Calu3 (cell line): ENCODE results near the gene NEUROD2. TPM values are rescaled to one million over a fixed set of nuclear protein-coding genes. Genes with fewer than 3 reads are reported as not detected.
A peak's percentile ranks its signal among the peaks of the same experiment; 100 is the strongest.

Experiments used
- BruUV-seq: library from RNA; stranded (reverse); fragments of 400-500 nt; replicated peaks from 2 replicates; lab custom pipeline; 2021; lab: Mats Ljungman, UMichigan
- CTCF ChIA-PET: fragments of 300-600 bp; sonication (Branson Sonifier 250); formaldehyde crosslinking; loops from one replicate; lab custom pipeline; 2022; ENCODE audit warnings: antibody characterized with exemption; lab: Charles Lee
- DNase-seq: peaks from one replicate; pipeline ENCODE4 v3.0.0; 2022
- H3K27ac Mint-ChIP-seq: one replicate; pipeline ENCODE4 v1.8.0; 2022; ENCODE audit warnings: mixed read lengths; ENCODE audit not compliant: unreplicated experiment
- H3K27me3 Mint-ChIP-seq: one replicate; pipeline ENCODE4 v1.8.0; 2022; ENCODE audit warnings: mixed read lengths; ENCODE audit not compliant: unreplicated experiment
- H3K36me3 Mint-ChIP-seq: one replicate; pipeline ENCODE4 v1.8.0; 2022; ENCODE audit warnings: mild to moderate bottlenecking, moderate library complexity, mixed read lengths; ENCODE audit not compliant: insufficient read depth, unreplicated experiment
- H3K4me1 Mint-ChIP-seq: one replicate; pipeline ENCODE4 v1.8.0; 2022; ENCODE audit warnings: mild to moderate bottlenecking, low read depth, mixed read lengths; ENCODE audit not compliant: unreplicated experiment
- H3K4me3 Mint-ChIP-seq: one replicate; pipeline ENCODE4 v1.8.0; 2022; ENCODE audit warnings: mild to moderate bottlenecking, low read depth, moderate library complexity, mixed read lengths; ENCODE audit not compliant: unreplicated experiment
- H3K9me3 Mint-ChIP-seq: one replicate; pipeline ENCODE4 v1.8.0; 2022; ENCODE audit warnings: low read depth, mixed read lengths; ENCODE audit not compliant: unreplicated experiment
- intact Hi-C: fragments of 100-400 bp; cut with micrococcal nuclease; formaldehyde crosslinking; loops from one replicate; pipeline ENCODE4 v1.10.0; 2022; ENCODE audit not compliant: unreplicated experiment
- total RNA-seq: library from RNA; stranded (reverse); gene quantifications from 2 replicates; pipeline ENCODE4 v1.2.3, GENCODE V29; 2022
- TF ChIP-seq, protein P1 (sequence below): fragments of 200-600 bp; IDR thresholded peaks from one replicate; pipeline ENCODE4 v1.8.0; 2022; ENCODE audit warnings: antibody characterized with exemption; ENCODE audit not compliant: unreplicated experiment

Gene NEUROD2
- total RNA-seq, 1 experiment from 2014 or later: not detected

DNA sequence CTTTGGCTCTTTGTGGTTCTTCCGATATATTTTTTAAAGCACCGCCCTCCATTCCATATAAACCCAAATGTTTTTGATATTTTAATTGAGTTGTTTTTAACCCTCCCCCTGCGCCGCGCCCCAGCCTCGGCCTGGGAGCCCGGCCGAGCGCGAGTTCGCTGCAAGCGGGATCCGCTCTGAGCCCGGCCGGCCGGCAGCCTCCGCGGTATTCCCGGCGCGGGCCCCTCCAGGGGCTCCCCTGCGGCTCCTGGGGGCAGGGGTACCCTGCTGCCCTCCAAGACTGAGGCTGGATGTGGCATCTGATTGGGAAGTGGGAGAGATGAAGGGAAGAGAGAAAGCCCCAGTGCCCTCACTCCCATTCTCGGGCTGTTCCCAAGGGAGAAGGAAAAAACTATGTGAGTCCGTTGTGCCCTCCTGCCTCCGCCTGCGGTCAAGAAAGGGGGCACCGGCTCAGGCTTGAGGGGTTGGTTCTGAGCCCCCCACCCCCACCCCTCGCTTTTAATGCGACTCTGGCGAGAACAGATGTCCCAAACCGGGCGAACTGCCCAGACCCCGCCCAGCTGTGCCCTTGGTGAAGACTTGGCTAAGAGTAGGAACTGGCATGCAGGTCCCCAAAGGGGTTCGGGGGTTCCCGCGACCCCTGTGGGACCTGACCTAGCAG lies 8.6 kb downstream of the NEUROD2 start:
- Mint-ChIP-seq H3K4me3 (no peak overlapping the region), H3K4me1 (peaks cover 16% of the 10 kb centered on the region), H3K36me3 (peaks cover 15% of the 10 kb centered on the region), H3K27ac (no peak overlapping the region), H3K27me3 (peaks cover 100% of the 10 kb centered on the region), H3K9me3 (no peaks in the 10 kb centered on the region)
- TF ChIP-seq, protein P1, sequence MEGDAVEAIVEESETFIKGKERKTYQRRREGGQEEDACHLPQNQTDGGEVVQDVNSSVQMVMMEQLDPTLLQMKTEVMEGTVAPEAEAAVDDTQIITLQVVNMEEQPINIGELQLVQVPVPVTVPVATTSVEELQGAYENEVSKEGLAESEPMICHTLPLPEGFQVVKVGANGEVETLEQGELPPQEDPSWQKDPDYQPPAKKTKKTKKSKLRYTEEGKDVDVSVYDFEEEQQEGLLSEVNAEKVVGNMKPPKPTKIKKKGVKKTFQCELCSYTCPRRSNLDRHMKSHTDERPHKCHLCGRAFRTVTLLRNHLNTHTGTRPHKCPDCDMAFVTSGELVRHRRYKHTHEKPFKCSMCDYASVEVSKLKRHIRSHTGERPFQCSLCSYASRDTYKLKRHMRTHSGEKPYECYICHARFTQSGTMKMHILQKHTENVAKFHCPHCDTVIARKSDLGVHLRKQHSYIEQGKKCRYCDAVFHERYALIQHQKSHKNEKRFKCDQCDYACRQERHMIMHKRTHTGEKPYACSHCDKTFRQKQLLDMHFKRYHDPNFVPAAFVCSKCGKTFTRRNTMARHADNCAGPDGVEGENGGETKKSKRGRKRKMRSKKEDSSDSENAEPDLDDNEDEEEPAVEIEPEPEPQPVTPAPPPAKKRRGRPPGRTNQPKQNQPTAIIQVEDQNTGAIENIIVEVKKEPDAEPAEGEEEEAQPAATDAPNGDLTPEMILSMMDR: no peak
- DNase-seq: peak; percentile 53
- CTCF ChIA-PET: interaction anchor here (0.6 to 76.7 kb wide), 3 partner anchors 20 to 134 kb away, joined by 3 to 42089 read pairs (median 3); partner anchors contain the start of genes ERBB2, GRB7, MIEN1 and PGAP3
- no TSS peak for BruUV-seq
- intact Hi-C loops: no loop called here

DNA sequence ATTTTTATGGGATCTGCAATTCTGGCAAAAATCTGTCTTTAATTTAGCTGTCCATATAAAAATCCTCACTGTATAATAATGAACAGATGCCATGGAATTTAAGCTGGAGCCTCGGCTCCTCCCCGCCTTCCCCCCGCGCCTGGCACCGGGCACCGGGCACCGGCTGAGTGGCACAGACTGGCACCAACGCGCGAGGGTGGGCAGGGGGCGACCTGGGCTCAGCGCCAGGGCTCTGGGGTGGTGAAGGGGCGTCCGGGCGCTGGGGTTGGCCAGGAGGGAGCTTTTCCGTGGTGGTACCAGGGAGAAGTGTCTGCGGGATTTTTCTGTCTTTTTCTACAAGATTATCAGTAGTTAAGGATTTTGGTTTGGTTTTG lies 9.1 kb downstream of the NEUROD2 start:
- CTCF ChIA-PET: interaction anchor here (0.6 to 76.7 kb wide), 4 partner anchors 15 to 134 kb away, joined by 3 to 42089 read pairs (median 4); partner anchors contain the start of genes ERBB2, GRB7, MIEN1 and PGAP3
- intact Hi-C loops: no loop called here
- Mint-ChIP-seq H3K36me3 (peaks cover 12% of the 10 kb centered on the region), H3K4me1 (peaks cover 12% of the 10 kb centered on the region), H3K4me3 (no peak overlapping the region), H3K27me3 (peaks cover 100% of the 10 kb centered on the region), H3K9me3 (no peaks in the 10 kb centered on the region), H3K27ac (no peak overlapping the region)
- BruUV-seq: no TSS peak
- no peak for DNase-seq
- TF ChIP-seq, protein P1: no peak

DNA sequence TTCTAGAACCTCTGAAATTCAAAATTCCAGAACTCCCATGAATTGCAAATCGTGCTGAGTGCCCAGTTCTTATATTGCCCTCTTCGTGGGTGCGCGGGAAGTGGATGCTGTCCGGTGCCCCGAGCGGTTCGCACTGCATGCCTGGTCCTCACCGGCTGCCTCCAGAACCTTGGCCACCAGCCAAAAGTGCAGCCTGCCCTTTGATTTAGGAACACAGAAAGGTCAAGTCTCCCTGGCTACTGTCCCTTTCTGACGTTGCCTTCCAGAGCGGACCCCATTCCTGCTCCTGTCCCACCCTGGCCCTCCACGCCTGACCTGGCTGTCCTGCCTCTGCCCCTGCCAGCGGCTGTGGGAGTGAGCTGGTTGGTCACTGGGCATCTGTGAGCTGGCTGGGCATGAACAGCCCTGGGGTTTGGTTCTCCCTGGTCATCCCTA lies 9.7 kb downstream of the NEUROD2 start:
- CTCF ChIA-PET: interaction anchor here (0.6 to 76.7 kb wide), 4 partner anchors 15 to 92 kb away, joined by 3 to 42089 read pairs (median 4); partner anchors contain the start of genes ERBB2, GRB7, MIEN1 and PGAP3
- intact Hi-C loops: no loop called here
- peak; percentile 62 for DNase-seq
- H3K27ac Mint-ChIP-seq: no peak overlapping the region
- H3K36me3 Mint-ChIP-seq: peaks cover 7% of the 10 kb centered on the region
- H3K27me3 Mint-ChIP-seq: peaks cover 100% of the 10 kb centered on the region
- no peaks in the 10 kb centered on the region for H3K9me3 Mint-ChIP-seq
- no TSS peak for BruUV-seq
- H3K4me1 Mint-ChIP-seq: peaks cover 7% of the 10 kb centered on the region
- H3K4me3 Mint-ChIP-seq: no peak overlapping the region
- TF ChIP-seq, protein P1: no peak

DNA sequence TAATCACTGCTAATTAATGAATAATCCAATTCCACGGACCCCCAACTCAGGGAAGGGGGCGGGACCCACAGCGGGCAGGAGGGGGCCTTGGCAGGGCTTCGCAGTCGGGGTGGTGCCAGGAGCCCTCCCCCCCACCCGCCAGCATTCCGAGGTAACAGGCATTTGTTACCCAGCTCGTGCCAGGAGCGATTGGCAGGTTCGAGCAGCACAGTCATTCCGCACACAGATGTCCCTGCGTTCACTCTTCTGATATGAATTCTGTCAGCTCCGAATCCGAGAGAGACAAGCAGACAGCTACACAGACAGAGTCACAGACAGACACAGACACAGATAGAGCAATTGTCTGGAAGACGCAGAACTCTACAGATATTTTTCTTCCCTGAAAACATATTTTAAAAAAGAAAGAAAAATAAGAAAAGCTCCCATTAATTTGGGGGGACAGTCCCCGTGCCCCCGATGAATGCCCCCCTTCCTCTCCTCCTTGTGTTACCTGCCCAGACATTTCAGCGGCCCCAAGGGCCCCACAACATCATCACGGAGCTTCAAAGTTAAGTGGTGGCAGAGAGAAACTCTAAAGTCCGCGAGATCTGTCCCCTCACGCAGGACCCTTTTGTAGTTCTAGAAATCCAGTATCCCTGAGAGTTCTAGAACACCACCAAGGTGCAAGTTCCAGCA lies 10.2 kb downstream of the NEUROD2 start:
- DNase-seq: no peak
- peaks cover under 1% of the 10 kb centered on the region for H3K9me3 Mint-ChIP-seq
- no TSS peak for BruUV-seq
- CTCF ChIA-PET: interaction anchor here (1.0 to 76.7 kb wide), 3 partner anchors 14 to 93 kb away, joined by 4 to 42089 read pairs (median 5); partner anchors contain the start of genes ERBB2, GRB7, MIEN1 and PGAP3
- H3K4me3 Mint-ChIP-seq: no peak overlapping the region
- H3K4me1 Mint-ChIP-seq: peaks cover 1% of the 10 kb centered on the region
- TF ChIP-seq, protein P1: no peak
- H3K27me3 Mint-ChIP-seq: peaks cover 100% of the 10 kb centered on the region
- no peak overlapping the region for H3K27ac Mint-ChIP-seq
- peaks cover 6% of the 10 kb centered on the region for H3K36me3 Mint-ChIP-seq
- intact Hi-C loops: no loop called here
